HepG2 (cell line): Measurements from ENCODE around the gene SGPP1. TPM values are rescaled to one million over a fixed set of nuclear protein-coding genes. Genes with fewer than 3 reads are reported as not detected.

ENCODE experiments used
- ARID4A ChIP-seq: sonication (generic); formaldehyde crosslinking; IDR thresholded peaks from 2 replicates; pipeline ENCODE4 v1.5.0; 2020; ENCODE audit warnings: mild to moderate bottlenecking, missing genetic modification reagents, borderline replicate concordance
- CERS6 ChIP-seq: sonication (generic); formaldehyde crosslinking; IDR thresholded peaks from 2 replicates; pipeline ENCODE4 v1.5.0; 2020; ENCODE audit warnings: missing genetic modification reagents
- GATAD2A ChIP-seq: IDR thresholded peaks from 2 replicates; pipeline ENCODE4 v1.6.1; 2016
- HOXA5 ChIP-seq: sonication (generic); formaldehyde crosslinking; IDR thresholded peaks from 2 replicates; pipeline ENCODE4 v1.4.0; 2020; ENCODE audit warnings: missing genetic modification reagents
- KDM5A ChIP-seq: fragments of 200-600 bp; sonication (generic); IDR thresholded peaks from 2 replicates; pipeline ENCODE4 v1.7.0; 2018; ENCODE audit warnings: antibody characterized with exemption, mild to moderate bottlenecking, low read length, borderline replicate concordance
- LCORL ChIP-seq, 2 experiments: fragments of 450-650 bp in 1 of 2; sonication (generic) in 1 of 2; formaldehyde crosslinking in 1 of 2; IDR thresholded peaks; 2 replicates each; pipeline versions ENCODE4 v1.5.0 to v1.6.1; 2017 to 2020; ENCODE audit warnings: antibody characterized with exemption in 1 of 2, missing genetic modification reagents in 1 of 2
- NCOA2 ChIP-seq: sonication (generic); formaldehyde crosslinking; IDR thresholded peaks from 2 replicates; pipeline ENCODE4 v1.8.0; 2022; ENCODE audit warnings: inconsistent platforms
- ONECUT2 ChIP-seq: sonication (generic); formaldehyde crosslinking; IDR thresholded peaks from 2 replicates; pipeline ENCODE4 v1.4.0; 2020; ENCODE audit warnings: missing genetic modification reagents
- PHF20 ChIP-seq: sonication (generic); formaldehyde crosslinking; IDR thresholded peaks from 2 replicates; pipeline ENCODE4 v1.5.0; 2020; ENCODE audit warnings: mild to moderate bottlenecking, missing genetic modification reagents
- REL ChIP-seq: sonication (generic); formaldehyde crosslinking; conservative IDR thresholded peaks from 2 replicates; pipeline ENCODE4 v1.8.0; 2022; ENCODE audit warnings: mild to moderate bottlenecking, missing genetic modification reagents, moderate library complexity
- TFDP2 ChIP-seq: sonication (generic); formaldehyde crosslinking; IDR thresholded peaks from 2 replicates; pipeline ENCODE4 v1.4.0; 2020; ENCODE audit warnings: missing genetic modification reagents
- THRA ChIP-seq: sonication (generic); formaldehyde crosslinking; IDR thresholded peaks from 2 replicates; pipeline ENCODE4 v1.4.0; 2020; ENCODE audit warnings: missing genetic modification reagents, borderline replicate concordance
- TOPORS ChIP-seq: sonication (generic); formaldehyde crosslinking; IDR thresholded peaks from 2 replicates; pipeline ENCODE4 v1.8.0; 2023; ENCODE audit warnings: mild to moderate bottlenecking, missing genetic modification reagents
- ZNF180 ChIP-seq: sonication (generic); formaldehyde crosslinking; IDR thresholded peaks from 2 replicates; pipeline ENCODE4 v1.4.0; 2020; ENCODE audit warnings: low read depth, missing genetic modification reagents, borderline replicate concordance
- ZNF251 ChIP-seq: sonication (generic); formaldehyde crosslinking; IDR thresholded peaks from 2 replicates; pipeline ENCODE4 v1.9.0; 2021; ENCODE audit warnings: mild to moderate bottlenecking, missing genetic modification reagents
- ZNF263 ChIP-seq: sonication (generic); formaldehyde crosslinking; IDR thresholded peaks from 2 replicates; pipeline ENCODE4 v1.4.0; 2020; ENCODE audit warnings: missing genetic modification reagents
- ZNF761 ChIP-seq: sonication (generic); formaldehyde crosslinking; conservative IDR thresholded peaks from 2 replicates; pipeline ENCODE4 v1.4.0; 2020; ENCODE audit warnings: mild to moderate bottlenecking, missing genetic modification reagents
- ZNF770 ChIP-seq: sonication (generic); formaldehyde crosslinking; IDR thresholded peaks from 2 replicates; pipeline ENCODE4 v1.5.0; 2020; ENCODE audit warnings: mild to moderate bottlenecking, missing genetic modification reagents
- ZNF776 ChIP-seq: sonication (generic); formaldehyde crosslinking; IDR thresholded peaks from 2 replicates; pipeline ENCODE4 v1.4.0; 2020; ENCODE audit warnings: mild to moderate bottlenecking, missing genetic modification reagents
- polyA plus RNA-seq, 8 experiments: library from polyadenylated mRNA; depleted of rRNA in 3 of 8; stranded (reverse) in 7 of 8; unstranded in 1 of 8; fragments of >200 nt; fragmentation: Illumina TruSeq in 4 of 8; extraction: Trizol in 4 of 8; gene quantifications; 2 replicates each; pipeline versions ENCODE4 v1.2.1 to v1.2.3, GENCODE V29; 2011 to 2016; ENCODE audit warnings: low read depth in 4 of 8, missing spikeins in 1 of 8, mixed read lengths in 1 of 8; ENCODE audit not compliant: insufficient read depth in 1 of 8
- total RNA-seq, 5 experiments: library from RNA; depleted of rRNA; stranded (reverse); fragments of >200 nt; fragmentation: Illumina TruSeq; extraction: Trizol; gene quantifications; 2 replicates each; pipeline ENCODE4 v1.2.3, GENCODE V29; 2016; ENCODE audit warnings: low read depth in 1 of 5

Gene SGPP1
- total and polyA plus RNA-seq, 2 of the 13 experiments (the other 11 are each of a cell fraction or from before 2014, with no cell fraction given) = 6.4 to 6.8 TPM

GRCh38 chr14:63641473-63642228 is 86.2 kb downstream of the SGPP1 start, which contains the start of gene WDR89 (continued):
- TF ChIP-seq THRA (CRISPR knock-in tag) = peak; percentile 61; the same call in 1 of the 2 replicates
- 0 out of 2 replicates have a peak, but pooled peaks have one; percentile 63 for TF ChIP-seq CERS6
- 0 out of 2 replicates have a peak, but pooled peaks have one; percentile 54 for TF ChIP-seq REL (CRISPR knock-in tag)
- TF ChIP-seq GATAD2A (CRISPR knock-in tag) = peak; percentile 63
- peak; percentile 59; the same call in 1 of the 2 replicates for TF ChIP-seq ONECUT2
- TF ChIP-seq TOPORS (CRISPR knock-in tag) = no peak; the same call in 1 of the 2 replicates
- peak; percentile 63 for TF ChIP-seq PHF20
- peak; percentile 90 for TF ChIP-seq ARID4A (CRISPR knock-in tag)
- TF ChIP-seq ZNF770 (CRISPR knock-in tag) = peak; percentile 68; the same call in 1 of the 2 replicates
- TF ChIP-seq ZNF180 (CRISPR knock-in tag) = no peak
- peak; percentile 69; the same call in 1 of the 2 replicates for TF ChIP-seq ZNF263 (CRISPR knock-in tag)
- peak; percentile 93 for TF ChIP-seq HOXA5 (CRISPR knock-in tag)
- no peak for TF ChIP-seq KDM5A
- peak; percentile 64 for TF ChIP-seq NCOA2 (CRISPR knock-in tag)
- TF ChIP-seq ZNF761 = 0 out of 2 replicates have a peak, but pooled peaks have one; percentile 40
- TF ChIP-seq ZNF251 (CRISPR knock-in tag) = no peak
- peak; percentile 63; the same call in 1 of the 2 replicates for TF ChIP-seq ZNF776
- TF ChIP-seq LCORL (IDR thresholded peaks at IDR 0.05) = no peak
- TF ChIP-seq LCORL (CRISPR knock-in tag; IDR thresholded peaks at IDR 0.05) = peak; percentile 88
- peak; percentile 89 for TF ChIP-seq TFDP2
